GM19239 (cell line): Measurements from ENCODE around the gene FGR.

Source experiments
- DNase-seq: peaks from one replicate; pipeline ENCODE4 v3.0.0; 2011; ENCODE audit warnings: low spot score; ENCODE audit not compliant: insufficient read length
- FAIRE-seq: peaks from 2 replicates; lab custom pipeline; 2011; peaks lifted over from hg19 to GRCh38; lab: Jason Lieb, UNC

FGR gene

GRCh38 chr1:27603681-27604578 is 31.1 kb downstream of the FGR start, which contains the start of gene AHDC1:
Gene AHDC1 (minus strand): TSS chr1:27604144. CDS start chr1:27552115, 52,029 bp downstream.
- peak; percentile 88 for FAIRE-seq

GRCh38 chr1:27603309-27603680 is 31.7 kb downstream of the FGR start:
- DNase-seq (peak; percentile 62), FAIRE-seq (no peak)

More at GRCh38 chr1:27603681-27604578, 31.1 kb downstream of the FGR start, which contains the start of gene AHDC1:
- DNase-seq, result peak; percentile 95

- peak; percentile 60 for DNase-seq
- no peak for FAIRE-seq
Observed at GRCh38 chr1:27602462-27603308, 32.3 kb downstream of the FGR start.

GRCh38 chr1:27601771-27602461 is 33.1 kb downstream of the FGR start:
- peak; percentile 28 for FAIRE-seq
- DNase-seq, result no peak

- DNase-seq (no peak), FAIRE-seq (no peak)
Observed at GRCh38 chr1:27601321-27601770, 33.6 kb downstream of the FGR start.

GRCh38 chr1:27600498-27601175 is 34.3 kb downstream of the FGR start:
- FAIRE-seq (no peak), DNase-seq (no peak)

- DNase-seq (no peak), FAIRE-seq (peak; percentile 23)
Observed at GRCh38 chr1:27599605-27600497, 35.1 kb downstream of the FGR start.

GRCh38 chr1:27598902-27599528 is 36.0 kb downstream of the FGR start:
- no peak for DNase-seq
- FAIRE-seq, result no peak

GRCh38 chr1:27598295-27598687 is 36.7 kb downstream of the FGR start:
- FAIRE-seq (no peak), DNase-seq (no peak)

- FAIRE-seq, result peak; percentile 26
- no peak for DNase-seq
Observed at GRCh38 chr1:27597516-27598294, 37.3 kb downstream of the FGR start.

GRCh38 chr1:27596986-27597385 is 38.0 kb downstream of the FGR start:
- DNase-seq (no peak), FAIRE-seq (no peak)

GRCh38 chr1:27596261-27596660 is 38.7 kb downstream of the FGR start:
- no peak for FAIRE-seq
- no peak for DNase-seq

- FAIRE-seq, result no peak
Observed at GRCh38 chr1:27595597-27595996, 39.4 kb downstream of the FGR start.

GRCh38 chr1:27594564-27595510 is 40.1 kb downstream of the FGR start:
- FAIRE-seq, result no peak
- DNase-seq, result no peak

More at GRCh38 chr1:27595597-27595996, 39.4 kb downstream of the FGR start:
- no peak for DNase-seq

GRCh38 chr1:27593678-27594563 is 41.1 kb downstream of the FGR start:
- no peak for DNase-seq
- no peak for FAIRE-seq
